Lower lobe of right lung (tissue), 2 donors: ENCODE data around the gene TCTN2. TPM values are rescaled to one million over a fixed set of nuclear protein-coding genes. Genes with fewer than 3 reads are reported as not detected.

ENCODE experiments used
- ATAC-seq, 2 donors: fragments of 200-7000 bp; cut with Tn5 transposase; one replicate each; pipeline ENCODE4 v1.9.1; 2020 to 2022; ENCODE audit warnings: mild to moderate bottlenecking in 2 of 2, moderate library complexity in 2 of 2
- DNase-seq: peaks from one replicate; pipeline ENCODE4 v3.0.0-alpha.2; 2020
- H3K27ac ChIP-seq: fragments of 200-600 bp; one replicate; pipeline ENCODE4 v1.8.0; 2022
- H3K27me3 ChIP-seq: fragments of 200-600 bp; one replicate; pipeline ENCODE4 v1.8.0; 2022; ENCODE audit warnings: low read depth
- H3K36me3 ChIP-seq: fragments of 200-600 bp; one replicate; pipeline ENCODE4 v1.8.0; 2022; ENCODE audit warnings: mild to moderate bottlenecking
- H3K4me1 ChIP-seq: fragments of 200-600 bp; one replicate; pipeline ENCODE4 v1.8.0; 2022
- H3K4me3 ChIP-seq: fragments of 200-600 bp; one replicate; pipeline ENCODE4 v1.8.0; 2022; ENCODE audit warnings: mild to moderate bottlenecking
- H3K9me3 ChIP-seq: fragments of 200-600 bp; one replicate; pipeline ENCODE4 v1.8.0; 2022
- CTCF ChIP-seq: fragments of 200-600 bp; IDR thresholded peaks from one replicate; pipeline ENCODE4 v1.8.0; 2022; ENCODE audit warnings: antibody characterized with exemption, mild to moderate bottlenecking
- intact Hi-C: fragments of 100-400 bp; cut with DNase I; formaldehyde crosslinking; loops from one replicate; pipeline ENCODE4 v1.11.0; 2022
- total RNA-seq: library from RNA; stranded (reverse); fragmentation: NEBNext Ultra II Directional; extraction: Animal tissue kit (Norgen Biotek cat#: 25700); gene quantifications from one replicate; pipeline ENCODE4 v1.2.1, GENCODE V29; 2021
- donor health status: DM: no; HTN: yes; CAD: no; lungs with severe emphysema.

The TCTN2 gene
- total RNA-seq, 1 donor from 2014 or later, result 14.5 TPM

- ATAC-seq (no peak), DNase-seq (no peak)
- intact Hi-C loops, result no loop called here
- peaks cover 95% of the 10 kb centered on the region for H3K36me3 ChIP-seq
- TF ChIP-seq CTCF, result no peak
- H3K27ac ChIP-seq, result no peak overlapping the region
- no peak overlapping the region for H3K4me3 ChIP-seq
- H3K27me3 ChIP-seq, result no peaks in the 10 kb centered on the region
- no peaks in the 10 kb centered on the region for H3K9me3 ChIP-seq
- H3K4me1 ChIP-seq, result no peaks in the 10 kb centered on the region
These were observed 52.9 kb downstream of the TCTN2 start for GRCh38 chr12:123723765-123724164.

- Histone ChIP-seq H3K27ac (no peak overlapping the region), H3K27me3 (no peaks in the 10 kb centered on the region), H3K36me3 (peaks cover 99% of the 10 kb centered on the region), H3K4me1 (no peaks in the 10 kb centered on the region), H3K9me3 (no peaks in the 10 kb centered on the region), H3K4me3 (no peak overlapping the region)
- ATAC-seq (no peak), DNase-seq (no peak)
- TF ChIP-seq CTCF, result no peak
- intact Hi-C loops, result no loop called here
These were observed 55.3 kb downstream of the TCTN2 start for GRCh38 chr12:123726244-123726643.

GRCh38 chr12:123726962-123727361 lies 56.0 kb downstream of the TCTN2 start:
- ATAC-seq, result no peak
- intact Hi-C loops, result no loop called here
- Histone ChIP-seq H3K9me3 (no peaks in the 10 kb centered on the region), H3K4me1 (no peaks in the 10 kb centered on the region), H3K27ac (no peak overlapping the region), H3K36me3 (peaks cover 99% of the 10 kb centered on the region), H3K27me3 (no peaks in the 10 kb centered on the region), H3K4me3 (no peak overlapping the region)
- TF ChIP-seq CTCF, result no peak
- DNase-seq, result no peak

GRCh38 chr12:123727878-123728277 lies 57.0 kb downstream of the TCTN2 start:
- no peak for ATAC-seq
- H3K9me3 ChIP-seq, result no peaks in the 10 kb centered on the region
- no peak for DNase-seq
- H3K27ac ChIP-seq, result no peak overlapping the region
- intact Hi-C loops, result no loop called here
- peaks cover 99% of the 10 kb centered on the region for H3K36me3 ChIP-seq
- no peak for TF ChIP-seq CTCF
- no peaks in the 10 kb centered on the region for H3K4me1 ChIP-seq
- no peaks in the 10 kb centered on the region for H3K27me3 ChIP-seq
- no peak overlapping the region for H3K4me3 ChIP-seq

GRCh38 chr12:123731596-123731995 lies 60.7 kb downstream of the TCTN2 start:
- Histone ChIP-seq H3K27ac (no peak overlapping the region), H3K4me3 (no peak overlapping the region), H3K4me1 (no peaks in the 10 kb centered on the region), H3K27me3 (no peaks in the 10 kb centered on the region), H3K36me3 (peaks cover 99% of the 10 kb centered on the region), H3K9me3 (no peaks in the 10 kb centered on the region)
- no peak for DNase-seq
- no peak for TF ChIP-seq CTCF
- ATAC-seq, result no peak
- intact Hi-C loops, result no loop called here

- intact Hi-C loops, result no loop called here
- H3K36me3 ChIP-seq, result peaks cover 99% of the 10 kb centered on the region
These were observed 61.3 kb downstream of the TCTN2 start for GRCh38 chr12:123732251-123732650.

More at GRCh38 chr12:123732251-123732650, 61.3 kb downstream of the TCTN2 start:
- Histone ChIP-seq H3K4me1 (no peaks in the 10 kb centered on the region), H3K9me3 (no peaks in the 10 kb centered on the region), H3K4me3 (no peak overlapping the region), H3K27me3 (no peaks in the 10 kb centered on the region), H3K27ac (no peak overlapping the region)
- DNase-seq (no peak), ATAC-seq (no peak)
- no peak for TF ChIP-seq CTCF
